Adrenal gland (tissue), 12 donors: Measurements from ENCODE around the gene PRPF19. TPM values are rescaled to one million over a fixed set of nuclear protein-coding genes. Genes with fewer than 3 reads are reported as not detected.
A peak's percentile ranks its signal among the peaks of the same experiment; 100 is the strongest.

ENCODE experiments used
- DNase-seq, 7 donors: peaks; one replicate each; pipeline ENCODE4 v3.0.0-alpha.2; 2019 to 2020
- H3K27ac ChIP-seq, 5 donors: fragments of 200-600 bp; sonication (generic) in 4 of 5; 1 replicate in 3 of 5; 2 replicates in 2 of 5; pipeline versions ENCODE4 v1.5.1 to v1.8.0; 2016 to 2020; ENCODE audit warnings: mild to moderate bottlenecking in 1 of 5
- H3K27me3 ChIP-seq: fragments of 200-600 bp; 2 replicates; pipeline ENCODE4 v1.8.0; 2021
- H3K36me3 ChIP-seq, 2 donors: fragments of 200-600 bp; replicated peaks in 1 of 2; 1 replicate in 1 of 2; 2 replicates in 1 of 2; pipeline versions ENCODE4 v1.5.1 to v1.8.0; 2018 to 2022
- H3K4me1 ChIP-seq, 2 donors: fragments of 200-600 bp; replicated peaks in 1 of 2; 1 replicate in 1 of 2; 2 replicates in 1 of 2; pipeline versions ENCODE4 v1.5.1 to v1.8.0; 2018 to 2021
- H3K4me3 ChIP-seq, 4 donors: fragments of 200-600 bp; sonication (generic) in 3 of 4; one replicate each; pipeline ENCODE4 v1.5.1; 2016 to 2018
- H3K9me3 ChIP-seq, 3 donors: fragments of 200-600 bp; sonication (generic) in 1 of 3; replicated peaks in 1 of 3; 1 replicate in 2 of 3; 2 replicates in 1 of 3; pipeline versions ENCODE4 v1.5.1 to v1.8.0; 2016 to 2021
- POLR2A ChIP-seq, 2 donors: fragments of 450-650 bp; IDR thresholded peaks; one replicate each; pipeline ENCODE4 v1.6.1; 2017; ENCODE audit warnings: antibody characterized with exemption in 2 of 2, mild to moderate bottlenecking in 2 of 2, moderate library complexity in 1 of 2
- WGBS, 4 donors: extraction: QIAGEN DNeasy Blood & Tissue Kit in 2 of 4; methylation state at CpG; one replicate each; pipeline versions ENCODE4 v1.1.5 to v1.1.7; 2013 to 2017; 5-methylcytosine and 5-hydroxymethylcytosine counted together
- intact Hi-C, 2 donors: fragments of 100-400 bp; cut with DNase I; formaldehyde crosslinking; loops; one replicate each; pipeline versions ENCODE4 v1.14.1 to v1.15.0; 2022 to 2023
- polyA plus RNA-seq, 3 donors: library from polyadenylated mRNA; stranded (reverse); fragments of 200-250 nt in 2 of 3; fragments of 350-450 nt in 1 of 3; fragmentation: Illumina TruSeq in 1 of 3; extraction: RNeasy Lipid Tissue Mini Kit (QIAGEN cat#74804) in 1 of 3; gene quantifications; one replicate each; pipeline ENCODE4 v1.2.3, GENCODE V29; 2013 to 2014
- total RNA-seq, 9 donors: library from RNA; depleted of rRNA in 4 of 9; stranded (reverse); fragments of >200 nt in 4 of 9; fragments of 120-200 nt in 1 of 9; fragmentation: NEBNext Ultra II Directional in 1 of 9; extraction: Animal tissue kit (Norgen Biotek cat#: 25700) in 1 of 9; gene quantifications; one replicate each; pipeline versions ENCODE4 v1.1.0 to v1.2.4, GENCODE V29; 2013 to 2023
- TF ChIP-seq, protein P1 (sequence below), 6 experiments: fragments of 450-650 bp in 4 of 6; fragments of 200-600 bp in 2 of 6; sonication (generic) in 1 of 6; IDR thresholded peaks; 1 replicate in 5 of 6; 2 replicates in 1 of 6; pipeline versions ENCODE4 v1.5.1 to v1.8.0; 2016 to 2021; ENCODE audit warnings: antibody characterized with exemption in 6 of 6, mild to moderate bottlenecking in 2 of 6, moderate library complexity in 1 of 6
- donor health status: healthy with polysubstance abuse.
- donor health status: Bipolar disorder and iron deficiency.
- donor health status: DM: yes; HTN: yes; CAD: no.
- donor health status: DM: no; HTN: no; CAD: no.
- donor health status: DM: no; HTN: no; CAD: no.
- donor health status: DM: yes; HTN: yes; CAD: no.

PRPF19 gene
- total and polyA plus RNA-seq, 12 donors = 45.5 to 129 (median 100.0) TPM

DNA sequence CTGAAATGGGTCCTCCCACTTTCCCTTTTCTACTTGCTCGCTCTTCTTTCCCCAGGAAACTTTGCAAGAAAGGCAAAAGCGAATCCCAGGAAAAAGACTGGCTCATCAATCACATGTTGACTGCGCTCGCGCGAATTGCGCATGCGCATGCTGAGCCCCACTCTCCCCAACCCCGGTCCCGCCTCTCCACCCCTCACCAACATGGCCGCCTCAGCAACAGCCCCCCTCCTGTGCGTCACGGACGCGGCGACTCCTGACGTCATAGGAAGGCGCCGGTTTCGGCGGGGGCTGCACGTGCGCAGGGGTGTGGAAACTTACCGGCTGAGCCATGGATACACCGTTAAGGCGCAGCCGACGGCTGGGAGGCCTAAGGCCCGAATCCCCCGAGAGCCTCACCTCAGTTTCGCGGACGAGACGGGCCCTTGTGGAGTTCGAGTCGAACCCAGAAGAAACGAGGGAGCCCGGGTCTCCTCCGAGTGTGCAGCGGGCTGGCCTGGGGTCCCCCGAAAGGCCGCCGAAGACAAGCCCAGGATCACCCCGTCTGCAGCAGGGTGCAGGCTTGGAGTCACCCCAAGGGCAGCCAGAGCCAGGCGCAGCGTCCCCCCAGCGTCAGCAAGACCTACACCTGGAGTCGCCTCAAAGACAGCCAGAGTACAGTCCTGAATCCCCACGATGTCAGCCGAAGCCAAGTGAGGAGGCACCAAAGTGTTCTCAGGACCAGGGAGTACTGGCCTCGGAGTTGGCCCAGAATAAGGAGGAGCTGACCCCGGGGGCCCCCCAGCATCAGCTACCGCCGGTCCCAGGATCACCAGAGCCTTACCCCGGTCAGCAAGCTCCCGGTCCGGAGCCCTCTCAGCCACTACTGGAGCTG, 64.4 kb downstream of the PRPF19 start, which contains the start of gene CCDC86:
Gene CCDC86 (plus strand): TSS at position 317 of the 871 bp plus-strand sequence. CDS start 12 bp downstream, at position 329.
- TF ChIP-seq, protein P1, sequence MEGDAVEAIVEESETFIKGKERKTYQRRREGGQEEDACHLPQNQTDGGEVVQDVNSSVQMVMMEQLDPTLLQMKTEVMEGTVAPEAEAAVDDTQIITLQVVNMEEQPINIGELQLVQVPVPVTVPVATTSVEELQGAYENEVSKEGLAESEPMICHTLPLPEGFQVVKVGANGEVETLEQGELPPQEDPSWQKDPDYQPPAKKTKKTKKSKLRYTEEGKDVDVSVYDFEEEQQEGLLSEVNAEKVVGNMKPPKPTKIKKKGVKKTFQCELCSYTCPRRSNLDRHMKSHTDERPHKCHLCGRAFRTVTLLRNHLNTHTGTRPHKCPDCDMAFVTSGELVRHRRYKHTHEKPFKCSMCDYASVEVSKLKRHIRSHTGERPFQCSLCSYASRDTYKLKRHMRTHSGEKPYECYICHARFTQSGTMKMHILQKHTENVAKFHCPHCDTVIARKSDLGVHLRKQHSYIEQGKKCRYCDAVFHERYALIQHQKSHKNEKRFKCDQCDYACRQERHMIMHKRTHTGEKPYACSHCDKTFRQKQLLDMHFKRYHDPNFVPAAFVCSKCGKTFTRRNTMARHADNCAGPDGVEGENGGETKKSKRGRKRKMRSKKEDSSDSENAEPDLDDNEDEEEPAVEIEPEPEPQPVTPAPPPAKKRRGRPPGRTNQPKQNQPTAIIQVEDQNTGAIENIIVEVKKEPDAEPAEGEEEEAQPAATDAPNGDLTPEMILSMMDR (IDR thresholded peaks at IDR 0.05) = no peak
- peak in 1 of 2 donors; percentile 50 for TF ChIP-seq POLR2A (IDR thresholded peaks at IDR 0.05)
- peak within 1 kb of the TSS; percentile 49 to 86 (median 82) for H3K4me3 ChIP-seq
- peak within 1 kb of the TSS; percentile 31 to 85 (median 68) for H3K27ac ChIP-seq
- intact Hi-C loops = no loop called here
- no peaks in the 10 kb centered on the region for H3K36me3 ChIP-seq
- H3K4me1 ChIP-seq = peaks cover 17 to 39% of the 10 kb centered on the region in 2 donors
- no peaks in the 10 kb centered on the region for H3K9me3 ChIP-seq
- no peaks in the 10 kb centered on the region for H3K27me3 ChIP-seq
- peak; percentile 97 to 99 (median 98) for DNase-seq
- 0 to 1% (median 0%) methylated on average over 7 to 57 of the region's 57 CpGs for WGBS, 4 donors

Other genes with a start within 250 kb of the PRPF19 start
- under 1 TPM in 2 of 9 donors, not detected in 7; 0.46 to 0.67 TPM for gene MS4A8, start 207.0 kb downstream of the PRPF19 start, total RNA-seq
- gene MS4A8, start 207.0 kb downstream of the PRPF19 start, polyA plus RNA-seq = 1 to 10 TPM in 2 of 3 donors, under 1 TPM in 1; 0.27 to 2.0 (median 1.5) TPM
- gene MS4A18, start 181.9 kb downstream of the PRPF19 start, total RNA-seq = not detected
- gene MS4A18, start 181.9 kb downstream of the PRPF19 start, polyA plus RNA-seq = not detected
- gene MS4A15, start 149.7 kb downstream of the PRPF19 start, total RNA-seq = under 1 TPM in 2 of 9 donors, not detected in 7; 0.25 to 0.28 TPM
- gene MS4A15, start 149.7 kb downstream of the PRPF19 start, polyA plus RNA-seq = under 1 TPM in 2 of 3 donors, not detected in 1; 0.07 to 0.22 TPM
- gene MS4A10, start 121.3 kb downstream of the PRPF19 start, total RNA-seq = not detected
- gene MS4A10, start 121.3 kb downstream of the PRPF19 start, polyA plus RNA-seq = not detected
- gene CCDC86, start 64.5 kb downstream of the PRPF19 start, total RNA-seq = 10 to 100 TPM; 25.1 to 52.4 (median 30.2) TPM
- gene CCDC86, start 64.5 kb downstream of the PRPF19 start, polyA plus RNA-seq = 10 to 100 TPM; 14.7 to 50.9 (median 22.6) TPM
- under 1 TPM in 3 of 9 donors, not detected in 6; 0.18 to 0.61 (median 0.27) TPM for gene PTGDR2, start 50.6 kb downstream of the PRPF19 start, total RNA-seq
- under 1 TPM in 2 of 3 donors, not detected in 1; 0.17 to 0.24 TPM for gene PTGDR2, start 50.6 kb downstream of the PRPF19 start, polyA plus RNA-seq
- gene ZP1, start 39.0 kb downstream of the PRPF19 start, total RNA-seq = 1 to 10 TPM in 3 of 9 donors, under 1 TPM in 4, not detected in 2; 0.25 to 6.3 (median 0.83) TPM
- gene ZP1, start 39.0 kb downstream of the PRPF19 start, polyA plus RNA-seq = 1 to 10 TPM in 1 of 3 donors, under 1 TPM in 2; 0.24 to 1.4 (median 0.48) TPM
- gene TMEM109, start 7.6 kb upstream of the PRPF19 start, total RNA-seq = 100 to 1,000 TPM in 3 of 9 donors, 10 to 100 TPM in 6; 29.3 to 115 (median 86.7) TPM
- 10 to 100 TPM; 38.0 to 66.3 (median 65.0) TPM for gene TMEM109, start 7.6 kb upstream of the PRPF19 start, polyA plus RNA-seq
- gene TMEM132A, start 17.9 kb upstream of the PRPF19 start, total RNA-seq = 10 to 100 TPM; 14.4 to 66.1 (median 39.6) TPM
- 10 to 100 TPM in 2 of 3 donors, 1 to 10 TPM in 1; 3.4 to 48.9 (median 37.9) TPM for gene TMEM132A, start 17.9 kb upstream of the PRPF19 start, polyA plus RNA-seq
- gene SLC15A3, start 45.6 kb upstream of the PRPF19 start, total RNA-seq = 10 to 100 TPM in 8 of 9 donors, 1 to 10 TPM in 1; 6.7 to 34.9 (median 28.9) TPM
- 10 to 100 TPM; 15.8 to 57.7 (median 37.2) TPM for gene SLC15A3, start 45.6 kb upstream of the PRPF19 start, polyA plus RNA-seq
- gene CD6, start 65.1 kb upstream of the PRPF19 start, total RNA-seq = 1 to 10 TPM in 7 of 9 donors, under 1 TPM in 2; 0.22 to 8.4 (median 2.2) TPM
- gene CD6, start 65.1 kb upstream of the PRPF19 start, polyA plus RNA-seq = 1 to 10 TPM in 1 of 3 donors, under 1 TPM in 2; 0.37 to 3.0 (median 0.67) TPM
- 10 to 100 TPM in 1 of 9 donors, 1 to 10 TPM in 1, under 1 TPM in 7; under 0.01 to 14.4 (median 0.80) TPM for gene CD5, start 195.9 kb upstream of the PRPF19 start, total RNA-seq
- gene CD5, start 195.9 kb upstream of the PRPF19 start, polyA plus RNA-seq = under 1 TPM; 0.18 to 0.48 (median 0.20) TPM